Left ventricle myocardium superior (tissue), 1 donor: ENCODE measurements around the gene DKC1. TPM values are rescaled to one million over a fixed set of nuclear protein-coding genes. Genes with fewer than 3 reads are reported as not detected.

Experiments used
- ATAC-seq: fragments of 200-7000 bp; cut with Tn5 transposase; one replicate; pipeline ENCODE4 v1.9.1; 2020; ENCODE audit warnings: mild to moderate bottlenecking, moderate library complexity
- DNase-seq: peaks from one replicate; pipeline ENCODE4 v3.0.0-alpha.2; 2020
- intact Hi-C: fragments of 100-400 bp; cut with micrococcal nuclease; formaldehyde crosslinking; loops from one replicate; pipeline ENCODE4 v1.11.0; 2022
- total RNA-seq: library from RNA; stranded (reverse); fragmentation: NEBNext Ultra II Directional; extraction: Animal tissue kit (Norgen Biotek cat#: 25700); gene quantifications from one replicate; pipeline ENCODE4 v1.2.1, GENCODE V29; 2021
- donor health status: DM: no; HTN: yes; CAD: no; lungs with severe emphysema.

DKC1 gene
- total RNA-seq, 1 donor from 2014 or later = 24.1 TPM

DNA sequence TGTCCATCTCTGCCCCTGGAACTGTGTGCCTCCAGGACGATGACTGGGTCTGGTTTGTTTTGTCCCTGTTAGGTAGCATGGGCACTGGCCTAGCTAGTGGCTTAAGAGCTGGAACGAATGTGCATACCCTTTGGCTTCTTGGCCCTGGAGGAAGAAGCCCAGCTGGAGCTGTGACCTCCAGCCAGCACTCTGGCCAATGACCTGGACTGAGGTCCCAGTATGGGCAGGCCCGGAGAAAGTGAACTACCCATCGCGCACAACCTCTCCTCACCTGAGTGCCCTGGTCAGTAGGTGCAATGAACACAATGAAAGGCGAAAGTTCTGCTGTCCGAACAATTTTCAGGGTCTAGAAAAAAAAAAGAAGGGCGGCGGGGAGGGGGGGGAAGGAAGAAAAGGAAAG lies 18.3 kb downstream of the DKC1 start:
- intact Hi-C loops = no loop called here
- DNase-seq (no peak), ATAC-seq (no peak)

- no peak for DNase-seq
- no peak for ATAC-seq
- intact Hi-C loops = no loop called here
These were observed 21.7 kb downstream of the DKC1 start for GRCh38 chrX:154784149-154784995.

DNA sequence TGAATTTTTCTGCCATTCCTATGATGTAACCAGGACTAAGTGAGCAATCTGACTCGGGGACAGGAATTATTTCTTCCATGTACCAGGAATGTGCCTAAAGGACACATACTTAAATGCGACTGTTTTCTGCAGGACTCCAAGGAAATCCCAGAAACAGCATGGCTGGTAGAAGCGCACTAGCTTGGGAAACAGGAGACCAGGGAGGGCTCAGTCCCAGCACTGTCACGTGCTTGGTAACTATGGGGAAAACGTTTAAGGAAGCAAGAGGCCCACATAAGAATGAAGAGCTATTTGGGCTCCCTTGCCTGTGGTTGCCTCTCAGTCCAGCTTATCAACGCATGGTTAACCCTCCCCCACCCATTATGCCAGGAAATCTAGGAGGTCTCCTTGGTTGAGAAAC lies 23.1 kb downstream of the DKC1 start:
- ATAC-seq (no peak), DNase-seq (no peak)
- intact Hi-C loops = no loop called here

DNA sequence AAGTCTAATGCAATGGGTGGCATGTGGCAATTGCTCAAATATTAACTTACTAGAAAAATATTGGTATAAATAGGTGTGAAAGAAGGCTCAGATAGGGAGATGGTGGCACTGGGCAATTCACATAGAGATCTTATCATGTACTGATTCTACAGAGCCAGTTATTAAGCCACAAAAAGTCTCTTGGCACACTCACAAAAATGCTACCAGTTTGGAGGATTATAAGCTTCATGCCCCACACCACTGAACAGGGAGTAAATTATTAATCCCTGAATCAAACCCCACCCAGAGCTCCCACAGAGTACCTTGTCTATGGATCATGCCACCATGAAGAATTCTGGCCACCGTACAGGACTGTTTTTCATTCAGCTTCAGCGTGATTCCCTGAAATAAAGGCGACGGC lies 28.8 kb downstream of the DKC1 start:
- ATAC-seq (no peak), DNase-seq (no peak)
- intact Hi-C loops = no loop called here

DNA sequence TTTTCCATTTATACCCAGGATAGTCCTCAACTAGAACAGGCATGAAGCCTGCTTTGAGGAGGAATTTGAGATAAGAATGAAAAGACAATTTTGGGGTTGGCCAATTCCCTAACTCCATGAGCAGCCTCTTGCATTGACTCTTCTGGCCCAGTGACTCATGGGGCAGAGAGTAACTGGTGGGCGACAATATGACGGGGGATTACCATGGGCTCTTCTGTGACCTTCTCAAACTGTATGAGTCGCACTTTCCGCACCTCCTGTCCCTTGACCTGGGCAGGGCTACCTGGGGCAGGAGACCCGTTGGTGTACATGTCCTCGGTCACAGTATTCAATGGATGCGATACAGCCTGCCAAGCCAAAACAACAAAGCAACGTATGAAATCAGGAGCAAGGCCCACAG lies 29.3 kb downstream of the DKC1 start:
- no peak for DNase-seq
- intact Hi-C loops = no loop called here
- no peak for ATAC-seq

- intact Hi-C loops = no loop called here
These were observed 30.6 kb downstream of the DKC1 start for GRCh38 chrX:154793084-154793795.

GRCh38 chrX:154795016-154795415 lies 32.4 kb downstream of the DKC1 start:
- DNase-seq (no peak), ATAC-seq (no peak)
- intact Hi-C loops = no loop called here

More at GRCh38 chrX:154793084-154793795, 30.6 kb downstream of the DKC1 start:
- DNase-seq (no peak), ATAC-seq (no peak)

DNA sequence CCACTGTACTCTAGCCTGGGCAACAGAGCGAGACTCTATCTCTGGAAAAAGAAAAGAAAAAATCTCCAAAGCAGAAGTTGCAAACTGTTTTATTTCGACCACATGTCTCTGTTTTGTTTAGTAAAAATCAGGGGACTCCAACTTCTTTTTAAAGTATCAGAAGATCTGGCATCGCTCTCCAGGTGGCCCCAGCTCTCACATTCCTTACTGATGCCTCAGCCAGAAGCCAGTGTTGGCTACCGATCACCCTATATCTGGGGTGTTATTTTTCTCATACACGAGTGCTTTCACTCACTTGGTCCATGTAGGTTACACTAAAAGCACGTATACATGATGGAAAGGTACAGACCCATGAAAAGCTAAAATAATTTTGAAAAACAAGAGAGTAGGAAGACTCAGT lies 34.3 kb downstream of the DKC1 start:
- no peak for ATAC-seq

DNA sequence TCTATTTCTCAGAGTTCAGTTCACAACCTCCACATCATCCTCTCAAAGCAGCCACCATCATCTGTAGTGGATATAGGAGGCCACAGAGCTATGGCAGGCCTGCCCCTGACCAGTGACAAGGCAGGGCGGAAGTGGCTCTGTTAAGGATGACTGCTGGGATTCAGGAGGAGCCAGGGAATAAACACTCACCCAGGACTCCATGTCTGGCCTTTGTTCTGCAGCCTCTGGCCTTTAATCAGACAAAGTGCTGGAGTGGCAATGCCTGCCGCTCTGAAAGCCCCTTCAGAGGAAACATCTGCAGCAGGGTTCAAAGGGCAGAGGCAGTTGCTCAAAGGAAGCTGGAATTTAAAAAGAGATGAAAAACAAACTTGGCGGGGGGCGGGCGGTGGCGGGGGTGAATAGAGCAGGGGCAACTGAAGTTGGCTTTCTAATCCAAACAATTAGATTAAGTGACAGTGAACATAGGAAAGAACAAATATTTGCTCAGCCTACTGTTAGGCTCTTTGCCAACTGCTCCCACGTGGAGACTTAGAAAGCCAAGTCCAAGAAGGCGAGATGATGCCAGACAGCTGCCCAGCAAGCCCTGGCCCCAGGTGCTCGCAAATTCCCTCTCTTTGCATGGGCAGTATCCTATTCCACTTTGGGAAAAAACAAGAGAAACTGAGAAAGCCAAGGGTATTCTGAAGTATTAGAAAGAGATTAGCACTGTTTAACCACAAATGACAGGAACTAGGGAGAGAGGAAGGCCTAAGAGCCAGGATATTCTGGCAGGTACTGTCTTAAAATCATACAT lies 37.1 kb downstream of the DKC1 start:
- no peak for ATAC-seq
- intact Hi-C loops = no loop called here
- no peak for DNase-seq

More for the DNA sequence above, 34.3 kb downstream of the DKC1 start:
- intact Hi-C loops = no loop called here
- no peak for DNase-seq

DNA sequence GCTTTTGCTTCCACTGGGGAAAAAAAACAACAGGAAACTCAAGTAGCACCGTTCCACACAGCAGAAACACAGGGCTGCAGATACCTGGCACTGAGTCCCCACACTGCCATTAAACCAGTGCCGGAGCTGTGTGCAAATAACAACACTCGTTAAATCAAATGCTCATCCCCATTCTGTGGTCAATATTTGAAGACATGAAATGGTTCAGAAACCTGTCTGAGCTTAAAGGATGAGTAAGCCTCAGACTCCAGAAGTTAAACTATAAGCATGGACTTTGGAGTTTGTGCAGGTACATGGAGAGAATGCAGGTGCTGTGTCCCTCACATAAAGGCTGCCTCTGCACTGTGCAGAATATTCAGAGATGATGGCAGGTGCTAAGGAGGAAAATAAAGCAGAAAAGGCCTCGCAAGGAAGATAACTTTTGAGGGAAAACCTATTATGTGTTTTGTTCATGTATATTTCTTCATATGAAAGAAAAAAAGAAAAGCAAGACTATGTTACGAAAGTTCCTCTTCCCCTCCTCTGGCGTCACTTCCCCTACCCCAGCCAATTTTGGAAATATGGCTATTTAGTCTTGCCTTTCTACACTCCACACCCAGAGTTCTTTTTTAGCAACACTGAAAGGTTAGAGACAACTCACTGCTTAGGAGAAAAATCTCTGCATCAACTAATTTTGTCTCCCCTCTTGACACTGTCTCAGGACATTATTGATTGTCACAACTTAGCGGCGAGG lies 38.0 kb downstream of the DKC1 start:
- ATAC-seq (no peak), DNase-seq (no peak)
- intact Hi-C loops = no loop called here

DNA sequence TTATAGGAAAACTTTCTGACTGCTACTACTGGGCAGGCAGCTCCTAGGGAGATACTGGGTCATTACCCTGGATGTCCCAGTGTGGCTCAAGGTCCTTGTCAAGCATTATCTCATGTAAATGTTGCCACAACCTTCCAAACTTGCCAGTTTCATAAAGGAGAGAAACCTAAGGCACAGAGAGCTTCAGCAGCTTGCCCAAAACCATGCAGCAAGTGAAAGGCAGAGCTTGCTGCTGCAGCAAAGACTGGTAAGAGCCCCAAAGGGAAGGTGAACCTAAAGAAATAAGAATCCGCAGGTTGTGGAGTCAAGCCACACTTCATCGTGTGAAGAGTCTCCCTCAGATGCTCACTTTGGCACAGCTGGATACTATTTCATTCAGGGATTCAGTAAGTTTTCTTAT lies 40.3 kb downstream of the DKC1 start:
- DNase-seq (no peak), ATAC-seq (no peak)
- intact Hi-C loops = no loop called here

DNA sequence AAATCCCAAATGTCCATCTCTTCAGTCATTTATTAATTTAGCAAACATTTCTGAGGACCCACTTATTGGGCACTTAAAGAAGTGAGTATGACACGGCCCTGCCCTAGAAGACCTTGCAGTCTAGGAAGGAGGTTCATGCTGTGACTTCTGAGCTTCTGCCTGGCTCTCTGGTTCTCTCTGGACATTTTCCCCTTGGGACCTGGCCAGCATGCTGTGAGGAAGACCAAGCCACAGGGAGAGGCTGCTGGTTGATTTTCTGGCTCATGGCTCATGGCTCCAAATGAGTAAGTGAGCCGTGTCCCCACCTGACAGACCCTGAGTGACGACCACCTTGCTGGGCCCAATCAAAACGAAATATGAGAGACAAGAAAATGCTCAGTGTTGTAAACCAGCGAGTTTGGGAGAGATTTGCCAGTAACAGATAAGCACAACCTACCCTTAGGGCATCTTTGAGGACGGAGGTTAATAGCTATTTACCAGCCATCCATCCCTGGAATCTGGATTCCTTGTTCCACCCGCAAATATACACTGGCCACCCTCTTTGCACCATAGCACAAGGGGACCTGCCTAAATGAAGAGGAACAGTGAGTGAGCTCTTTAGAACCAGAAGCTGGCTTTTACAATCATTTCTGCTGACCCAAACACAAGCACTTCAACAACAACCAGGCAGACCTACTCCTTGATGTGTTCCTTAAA lies 41.7 kb downstream of the DKC1 start:
- peak; percentile 10 for ATAC-seq
- DNase-seq = peak; percentile 20
- intact Hi-C loops = no loop called here

GRCh38 chrX:154804957-154805695 lies 42.5 kb downstream of the DKC1 start, which contains the start of gene MPP1:
Gene MPP1 (minus strand): TSS chrX:154805485. CDS start chrX:154805373, 112 bp downstream.
- intact Hi-C loops = no loop called here
- ATAC-seq (peak; percentile 99), DNase-seq (peak; percentile 85)

DNA sequence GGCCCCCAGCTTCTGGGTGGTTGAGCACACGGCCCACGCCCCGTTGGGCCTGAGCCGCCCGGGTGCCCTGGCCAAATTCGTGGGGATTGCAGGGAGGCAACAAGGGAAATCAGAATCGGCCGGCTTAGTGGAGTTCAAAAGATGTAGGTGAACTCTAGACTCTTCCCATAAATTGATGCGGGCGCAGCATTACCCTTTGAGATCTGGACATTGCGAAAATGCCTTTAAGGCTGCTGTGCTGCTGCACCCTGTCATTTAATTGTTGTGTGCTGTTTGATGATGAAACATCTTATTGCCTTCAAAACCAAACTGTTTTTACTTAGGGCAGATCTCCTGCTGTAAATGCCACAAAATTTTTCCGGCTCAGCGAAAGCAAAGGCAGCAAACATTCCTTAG lies 43.0 kb downstream of the DKC1 start:
- DNase-seq (no peak), ATAC-seq (peak; percentile 46)
- intact Hi-C loops = no loop called here

DNA sequence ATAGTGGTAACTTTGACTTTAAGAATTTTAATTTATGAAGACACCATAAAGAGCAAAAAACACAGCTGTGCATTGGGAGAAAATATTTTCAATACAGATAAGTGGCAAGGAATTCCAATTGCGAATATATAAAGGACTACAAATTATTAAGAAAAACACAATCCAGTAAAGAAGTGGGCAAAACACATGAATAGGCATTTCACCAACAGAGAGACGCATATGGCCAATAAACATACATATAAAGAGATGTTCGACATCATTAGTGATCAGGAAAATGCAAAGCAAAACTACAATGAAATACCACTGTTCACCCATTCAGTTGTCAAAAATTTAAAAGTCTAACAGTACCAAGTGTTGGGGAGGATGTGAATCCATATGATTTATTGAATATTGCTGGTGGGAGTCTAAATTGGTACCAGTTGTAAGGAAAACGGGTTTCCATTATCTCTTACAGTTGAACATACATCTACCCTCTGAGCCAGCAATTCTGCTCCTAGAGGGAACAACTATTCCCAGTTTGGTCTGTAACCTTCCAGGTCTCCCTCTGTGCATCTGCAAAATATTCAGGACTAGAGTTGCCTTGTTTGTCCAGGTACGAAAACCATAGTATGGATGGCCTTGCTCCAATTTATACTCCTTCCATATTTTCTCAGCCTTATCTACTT lies 44.3 kb downstream of the DKC1 start:
- ATAC-seq (no peak), DNase-seq (no peak)
- intact Hi-C loops = no loop called here

DNA sequence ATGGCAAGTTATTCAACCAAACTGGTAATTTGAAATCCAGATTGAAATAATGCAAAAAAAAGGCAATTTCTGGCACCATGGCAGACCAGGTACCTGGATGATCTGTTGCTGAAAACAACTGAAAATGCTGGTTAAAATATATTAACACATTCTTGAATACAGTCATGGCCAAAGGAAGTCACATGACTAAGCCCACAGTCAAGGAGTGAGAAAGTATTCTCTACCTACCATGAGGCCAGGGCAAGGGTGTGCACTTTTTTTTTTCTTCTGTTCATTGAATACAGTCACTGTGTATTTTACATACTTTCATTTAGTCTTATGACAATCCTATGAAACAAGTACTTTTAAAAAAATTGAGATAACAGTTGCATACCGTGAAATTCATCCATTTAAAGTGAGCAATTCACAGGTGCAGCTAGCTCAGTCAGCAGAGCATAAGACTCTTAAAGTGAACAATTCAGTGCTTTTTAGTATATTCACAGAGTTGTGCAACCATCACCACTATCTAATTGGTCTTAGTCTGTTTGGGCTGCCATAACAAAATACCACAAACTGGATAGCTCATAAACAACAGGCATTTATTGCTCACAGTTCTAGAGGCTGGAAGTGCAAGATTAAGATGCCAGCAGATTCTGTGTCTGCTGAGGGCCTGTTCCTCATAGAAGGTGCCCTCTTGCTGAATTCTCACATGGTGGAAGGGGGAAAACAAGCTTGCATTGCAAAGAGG lies 47.4 kb downstream of the DKC1 start:
- intact Hi-C loops = no loop called here
- no peak for ATAC-seq
- no peak for DNase-seq
